ENCODE results near the gene PHF10.

PHF10 gene

DNA sequence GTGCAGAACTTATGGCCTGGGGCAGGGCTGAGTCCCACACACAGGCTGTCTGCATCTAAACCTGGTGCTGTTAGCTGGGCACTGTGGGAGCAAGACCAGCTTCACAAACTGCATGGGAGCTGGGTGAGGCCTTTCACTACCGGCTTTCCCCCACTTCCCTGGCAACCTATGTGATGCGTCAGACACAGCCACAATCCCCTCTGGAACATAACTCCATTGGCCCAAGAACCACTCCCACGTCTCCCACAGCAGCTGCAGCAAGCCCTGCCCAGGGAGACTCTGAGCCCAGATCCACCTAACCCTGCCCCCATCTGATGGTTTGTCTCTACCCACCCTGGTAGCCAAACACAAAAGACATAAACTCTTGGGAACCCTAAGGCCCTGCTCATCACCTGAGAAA lies 31.8 kb downstream of the PHF10 start:
- TF ChIP-seq, protein P1, sequence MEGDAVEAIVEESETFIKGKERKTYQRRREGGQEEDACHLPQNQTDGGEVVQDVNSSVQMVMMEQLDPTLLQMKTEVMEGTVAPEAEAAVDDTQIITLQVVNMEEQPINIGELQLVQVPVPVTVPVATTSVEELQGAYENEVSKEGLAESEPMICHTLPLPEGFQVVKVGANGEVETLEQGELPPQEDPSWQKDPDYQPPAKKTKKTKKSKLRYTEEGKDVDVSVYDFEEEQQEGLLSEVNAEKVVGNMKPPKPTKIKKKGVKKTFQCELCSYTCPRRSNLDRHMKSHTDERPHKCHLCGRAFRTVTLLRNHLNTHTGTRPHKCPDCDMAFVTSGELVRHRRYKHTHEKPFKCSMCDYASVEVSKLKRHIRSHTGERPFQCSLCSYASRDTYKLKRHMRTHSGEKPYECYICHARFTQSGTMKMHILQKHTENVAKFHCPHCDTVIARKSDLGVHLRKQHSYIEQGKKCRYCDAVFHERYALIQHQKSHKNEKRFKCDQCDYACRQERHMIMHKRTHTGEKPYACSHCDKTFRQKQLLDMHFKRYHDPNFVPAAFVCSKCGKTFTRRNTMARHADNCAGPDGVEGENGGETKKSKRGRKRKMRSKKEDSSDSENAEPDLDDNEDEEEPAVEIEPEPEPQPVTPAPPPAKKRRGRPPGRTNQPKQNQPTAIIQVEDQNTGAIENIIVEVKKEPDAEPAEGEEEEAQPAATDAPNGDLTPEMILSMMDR (conservative IDR thresholded peaks at IDR 0.05) = no peak
- no peak overlapping the region for H3K27ac ChIP-seq

DNA sequence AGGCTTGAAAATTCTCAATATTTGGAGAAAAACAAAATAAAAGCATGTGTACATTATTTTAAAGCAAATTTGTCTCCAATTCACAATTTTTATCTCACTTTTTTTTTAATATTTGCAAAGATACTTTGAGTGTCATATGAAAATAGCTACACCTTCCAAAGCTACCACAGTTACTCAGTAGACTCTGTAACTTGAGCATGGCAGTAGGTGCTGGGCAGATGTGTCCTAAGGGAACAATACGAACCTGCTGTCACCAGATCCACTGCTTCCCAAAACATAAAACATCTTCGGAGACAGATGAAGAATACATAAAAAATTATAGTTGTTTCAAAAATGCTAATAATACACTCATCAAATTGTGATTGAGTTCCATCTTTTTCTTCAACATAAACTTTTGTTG lies 33.0 kb downstream of the PHF10 start:
- TF ChIP-seq, protein P1 (conservative IDR thresholded peaks at IDR 0.05) = no peak

DNA sequence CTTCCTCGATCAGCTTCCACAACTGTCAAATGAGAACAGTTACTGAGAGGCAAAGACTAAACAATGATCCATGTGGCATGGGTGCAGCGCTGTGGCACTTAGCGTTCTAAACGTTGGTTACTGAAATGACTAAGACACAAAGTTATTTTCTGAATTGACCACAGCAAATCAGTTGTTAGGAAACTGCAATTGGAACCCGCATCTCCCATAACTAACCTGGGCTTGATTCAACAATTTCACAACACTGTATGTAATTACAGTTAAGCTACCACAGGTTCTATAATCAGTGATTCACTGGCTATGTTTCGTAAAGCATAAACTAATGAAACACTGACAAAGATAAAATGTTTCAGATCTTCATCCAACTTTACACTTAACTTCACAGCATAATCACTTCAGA lies 35.0 kb downstream of the PHF10 start:
- H3K27ac ChIP-seq = no peak overlapping the region
- TF ChIP-seq, protein P1 (conservative IDR thresholded peaks at IDR 0.05) = no peak

More for the DNA sequence above, 33.0 kb downstream of the PHF10 start:
- H3K27ac ChIP-seq = no peak overlapping the region

DNA sequence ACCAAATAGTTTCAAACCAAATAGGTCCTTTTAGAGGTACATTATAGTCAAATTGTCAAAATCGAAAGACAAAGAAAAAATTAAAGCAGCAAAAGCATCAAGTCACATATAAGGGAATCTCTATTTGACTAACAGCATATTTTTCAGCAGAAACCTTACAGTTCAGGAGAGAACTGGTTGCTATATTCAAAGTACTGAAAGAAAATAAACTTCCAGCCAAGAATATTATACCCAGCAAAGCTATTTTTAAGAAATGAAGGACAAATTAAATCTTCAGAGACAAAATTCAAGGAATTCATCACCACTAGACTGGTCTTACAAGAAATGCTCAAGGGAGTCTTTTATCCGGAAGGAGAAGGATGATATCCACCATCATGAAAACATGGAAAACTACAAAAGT lies 38.4 kb downstream of the PHF10 start:
- TF ChIP-seq, protein P1 (conservative IDR thresholded peaks at IDR 0.05) = no peak

DNA sequence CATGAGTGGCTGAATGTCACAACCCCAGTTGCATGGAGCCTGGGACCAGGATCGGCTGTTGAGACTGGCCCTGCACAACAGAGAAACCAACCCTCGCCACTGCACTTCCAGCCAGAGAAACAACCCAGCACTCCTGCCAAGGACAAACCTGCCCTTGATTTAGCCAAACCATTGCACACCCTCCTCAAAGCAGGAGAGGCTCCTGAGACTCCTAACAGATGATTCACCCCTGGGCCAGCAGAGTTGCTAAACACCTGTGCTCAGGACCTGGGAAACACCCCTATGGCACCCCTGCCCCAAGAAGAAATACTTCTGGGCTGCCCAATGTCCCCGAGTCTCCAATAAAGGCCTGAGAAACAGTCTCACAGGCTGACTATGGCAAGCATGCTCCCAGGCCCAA lies 40.2 kb downstream of the PHF10 start:
- H3K27ac ChIP-seq = no peak overlapping the region
- TF ChIP-seq, protein P1 (conservative IDR thresholded peaks at IDR 0.05) = no peak

More for the DNA sequence above, 38.4 kb downstream of the PHF10 start:
- H3K27ac ChIP-seq = no peak overlapping the region

DNA sequence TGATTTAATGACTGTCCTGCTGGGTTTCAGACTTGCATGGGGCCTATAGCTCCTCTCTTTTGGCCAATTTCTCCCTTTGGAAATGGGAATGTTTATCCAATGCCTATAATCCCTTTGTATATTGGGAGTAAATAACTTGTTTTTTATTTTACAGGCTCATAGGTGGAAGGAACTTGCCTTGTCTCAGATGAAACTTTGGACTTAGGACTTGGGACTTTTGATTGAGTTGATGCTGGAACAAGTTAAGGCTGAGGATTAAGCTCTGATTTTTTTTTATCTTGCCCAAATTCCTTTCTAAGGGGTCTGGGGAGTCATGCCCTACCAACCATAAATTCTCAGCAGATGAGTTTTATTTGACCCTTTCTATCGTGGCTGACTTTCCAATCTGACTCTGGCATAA lies 46.0 kb downstream of the PHF10 start:
- no peak overlapping the region for H3K27ac ChIP-seq
- TF ChIP-seq, protein P1 (conservative IDR thresholded peaks at IDR 0.05) = no peak

DNA sequence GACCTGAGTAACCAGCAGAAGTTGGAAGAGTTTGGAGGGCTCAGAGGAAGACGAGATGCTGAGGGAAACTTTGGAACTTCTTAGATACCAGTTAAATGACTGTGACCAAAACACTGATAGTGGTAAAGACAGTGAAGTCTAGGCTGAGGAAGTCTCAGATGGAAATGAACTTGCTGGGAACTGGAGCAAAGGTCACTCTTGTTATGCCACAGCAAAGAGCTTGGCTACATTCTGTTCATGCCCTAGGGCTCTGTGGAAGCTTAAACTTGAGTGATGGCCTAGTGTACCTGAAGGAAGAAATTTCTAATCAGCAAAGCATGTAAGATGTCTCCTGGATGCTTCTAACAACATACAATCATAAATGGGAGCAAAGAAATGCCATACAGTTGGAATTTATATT lies 47.2 kb downstream of the PHF10 start:
- no peak overlapping the region for H3K27ac ChIP-seq
- TF ChIP-seq, protein P1 (conservative IDR thresholded peaks at IDR 0.05) = no peak

DNA sequence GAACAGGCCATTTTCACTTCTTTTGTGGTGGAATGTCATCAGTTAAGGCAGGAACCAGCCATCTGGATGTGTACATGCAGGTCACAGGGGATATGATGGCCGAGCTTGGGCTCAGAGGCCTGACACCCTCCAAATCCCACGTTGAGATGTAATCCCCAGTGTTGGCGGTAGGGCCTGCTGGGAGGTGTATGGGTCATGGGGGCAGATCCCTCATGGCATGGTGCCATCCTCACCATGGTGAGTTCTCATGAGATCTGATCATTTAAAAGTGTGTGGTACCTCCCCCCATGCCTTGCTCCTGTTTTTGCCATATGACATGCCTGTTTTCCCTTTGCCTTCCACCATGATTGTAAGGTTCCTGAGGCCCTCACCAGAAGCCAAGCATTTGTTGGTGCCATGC lies 49.3 kb downstream of the PHF10 start:
- H3K27ac ChIP-seq = no peak overlapping the region
- TF ChIP-seq, protein P1 (conservative IDR thresholded peaks at IDR 0.05) = no peak
